22Rv1 (cell line): Measurements from ENCODE around the gene CHSY1.
A peak's percentile ranks its signal among the peaks of the same experiment; 100 is the strongest.

Experiments used
- H3K27ac ChIP-seq: fragments of 450-650 bp; 2 replicates; pipeline ENCODE4 v1.5.1; 2017
- ZFX ChIP-seq: fragments of 450-650 bp; IDR thresholded peaks from 2 replicates; pipeline ENCODE4 v1.6.1; 2017; ENCODE audit warnings: antibody characterized with exemption, borderline replicate concordance
- TF ChIP-seq, protein P1 (sequence below): fragments of 450-650 bp; IDR thresholded peaks from 2 replicates; pipeline ENCODE4 v1.5.1; 2017; ENCODE audit warnings: mild to moderate bottlenecking

The CHSY1 gene

DNA sequence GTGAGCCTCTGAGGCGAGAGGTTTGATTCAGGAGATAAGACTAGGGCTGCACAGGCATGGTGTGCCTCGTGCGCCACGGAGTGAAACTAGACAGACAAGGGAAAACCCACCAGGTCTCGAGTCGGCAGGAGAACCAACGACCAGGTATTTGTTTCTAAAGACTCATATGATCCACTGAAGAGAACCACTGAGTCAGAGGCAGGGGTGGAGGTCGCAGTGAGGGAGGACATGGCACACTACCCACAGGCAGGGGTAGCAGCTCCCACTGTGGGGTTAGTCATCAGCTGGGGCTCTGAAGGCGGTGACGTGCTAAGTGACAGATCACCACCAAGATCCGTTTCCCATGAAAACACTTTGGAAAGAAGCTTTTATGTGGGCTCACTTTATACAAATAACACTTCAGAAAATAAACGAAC, 45.7 kb downstream of the CHSY1 start:
- TF ChIP-seq ZFX = no peak
- TF ChIP-seq, protein P1, sequence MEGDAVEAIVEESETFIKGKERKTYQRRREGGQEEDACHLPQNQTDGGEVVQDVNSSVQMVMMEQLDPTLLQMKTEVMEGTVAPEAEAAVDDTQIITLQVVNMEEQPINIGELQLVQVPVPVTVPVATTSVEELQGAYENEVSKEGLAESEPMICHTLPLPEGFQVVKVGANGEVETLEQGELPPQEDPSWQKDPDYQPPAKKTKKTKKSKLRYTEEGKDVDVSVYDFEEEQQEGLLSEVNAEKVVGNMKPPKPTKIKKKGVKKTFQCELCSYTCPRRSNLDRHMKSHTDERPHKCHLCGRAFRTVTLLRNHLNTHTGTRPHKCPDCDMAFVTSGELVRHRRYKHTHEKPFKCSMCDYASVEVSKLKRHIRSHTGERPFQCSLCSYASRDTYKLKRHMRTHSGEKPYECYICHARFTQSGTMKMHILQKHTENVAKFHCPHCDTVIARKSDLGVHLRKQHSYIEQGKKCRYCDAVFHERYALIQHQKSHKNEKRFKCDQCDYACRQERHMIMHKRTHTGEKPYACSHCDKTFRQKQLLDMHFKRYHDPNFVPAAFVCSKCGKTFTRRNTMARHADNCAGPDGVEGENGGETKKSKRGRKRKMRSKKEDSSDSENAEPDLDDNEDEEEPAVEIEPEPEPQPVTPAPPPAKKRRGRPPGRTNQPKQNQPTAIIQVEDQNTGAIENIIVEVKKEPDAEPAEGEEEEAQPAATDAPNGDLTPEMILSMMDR = no peak
- no peak overlapping the region for H3K27ac ChIP-seq

DNA sequence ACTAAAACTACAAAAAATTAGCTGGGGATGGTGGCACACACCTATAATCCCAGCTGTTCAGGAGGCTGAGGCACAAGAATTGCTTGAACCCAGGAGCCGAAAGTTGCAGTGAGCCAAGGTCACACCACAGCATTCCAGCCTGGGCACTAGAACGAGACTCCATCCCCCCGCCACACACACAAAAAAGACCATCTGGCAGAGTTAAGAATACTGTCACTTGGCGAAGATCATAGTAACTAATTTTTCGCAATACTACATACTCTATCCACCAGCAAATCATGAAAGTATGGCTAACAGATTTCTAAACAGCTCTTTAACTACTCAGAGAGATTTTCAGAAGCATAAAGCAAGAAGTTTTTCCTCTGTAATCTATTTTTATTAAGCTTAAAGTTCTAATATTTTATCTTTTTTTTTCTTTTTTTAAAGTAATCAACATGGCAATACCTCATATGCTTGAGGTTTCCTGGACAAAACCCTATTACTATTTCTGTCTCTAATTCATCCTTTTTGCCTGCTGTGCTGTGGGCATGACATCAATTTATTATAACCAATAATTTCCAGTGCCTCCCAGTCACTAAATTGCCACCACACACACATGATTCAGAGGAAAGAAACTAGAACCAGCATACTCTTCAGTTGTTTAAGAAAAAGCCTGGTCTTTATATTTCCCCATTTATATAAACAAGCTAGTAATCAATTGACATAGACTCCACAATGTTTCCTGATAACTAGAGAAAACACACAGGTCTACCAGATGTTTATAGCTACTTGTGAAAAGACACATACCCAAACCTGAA, 46.9 kb downstream of the CHSY1 start:
- no peak overlapping the region for H3K27ac ChIP-seq
- TF ChIP-seq ZFX = no peak
- TF ChIP-seq, protein P1 = no peak

DNA sequence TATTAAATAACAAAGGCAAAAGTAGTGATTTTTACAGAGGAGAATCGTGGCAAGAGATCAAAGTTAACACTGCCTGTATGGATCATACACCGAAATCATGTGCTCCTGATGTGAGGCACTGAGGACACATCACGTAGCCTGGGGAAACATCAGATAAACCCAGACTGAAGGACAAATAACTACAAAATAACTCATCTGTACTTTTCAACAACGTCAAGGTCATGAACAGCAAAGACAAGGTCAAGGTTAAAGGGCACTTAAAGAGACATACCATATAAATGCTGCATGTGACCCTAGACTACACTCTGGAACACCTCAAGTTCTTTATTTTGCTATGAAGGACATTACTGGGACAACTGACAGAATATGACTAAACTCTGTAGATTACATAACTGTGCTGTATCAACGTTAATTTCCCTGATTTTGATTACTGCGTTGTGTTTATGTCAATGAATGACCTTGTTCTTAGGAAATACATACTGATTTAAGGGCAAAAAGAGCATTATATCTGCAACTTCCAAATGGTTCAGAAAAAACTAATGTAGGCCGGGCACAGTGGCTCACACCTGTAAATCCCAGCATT, 48.1 kb downstream of the CHSY1 start:
- no peak overlapping the region for H3K27ac ChIP-seq
- TF ChIP-seq ZFX = no peak
- TF ChIP-seq, protein P1 = no peak

DNA sequence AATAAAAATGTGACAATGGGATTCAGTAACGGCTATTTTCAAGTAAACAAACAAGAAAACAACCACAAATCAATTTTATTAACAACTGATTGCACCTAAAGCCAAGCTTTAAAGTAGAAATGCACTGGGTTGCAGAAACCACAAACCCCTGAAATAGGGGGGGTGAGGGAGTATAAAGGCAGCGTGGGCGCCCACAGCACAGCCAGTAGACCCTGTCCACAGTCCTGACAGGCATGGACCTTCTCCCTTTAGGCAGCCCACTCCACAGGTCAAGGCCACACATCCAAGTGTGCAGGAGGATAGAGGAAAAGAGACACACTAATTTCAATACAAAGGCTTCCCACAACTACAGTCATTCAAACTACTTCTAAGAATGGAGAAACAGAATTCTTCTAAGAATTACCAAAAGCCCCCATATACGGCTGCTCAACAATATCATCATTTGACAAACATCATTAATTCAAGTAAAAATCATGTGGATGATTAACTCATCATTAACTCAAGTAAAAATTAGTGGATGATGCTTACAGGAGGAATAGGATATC, 48.7 kb downstream of the CHSY1 start:
- TF ChIP-seq, protein P1 = no peak
- TF ChIP-seq ZFX = no peak

DNA sequence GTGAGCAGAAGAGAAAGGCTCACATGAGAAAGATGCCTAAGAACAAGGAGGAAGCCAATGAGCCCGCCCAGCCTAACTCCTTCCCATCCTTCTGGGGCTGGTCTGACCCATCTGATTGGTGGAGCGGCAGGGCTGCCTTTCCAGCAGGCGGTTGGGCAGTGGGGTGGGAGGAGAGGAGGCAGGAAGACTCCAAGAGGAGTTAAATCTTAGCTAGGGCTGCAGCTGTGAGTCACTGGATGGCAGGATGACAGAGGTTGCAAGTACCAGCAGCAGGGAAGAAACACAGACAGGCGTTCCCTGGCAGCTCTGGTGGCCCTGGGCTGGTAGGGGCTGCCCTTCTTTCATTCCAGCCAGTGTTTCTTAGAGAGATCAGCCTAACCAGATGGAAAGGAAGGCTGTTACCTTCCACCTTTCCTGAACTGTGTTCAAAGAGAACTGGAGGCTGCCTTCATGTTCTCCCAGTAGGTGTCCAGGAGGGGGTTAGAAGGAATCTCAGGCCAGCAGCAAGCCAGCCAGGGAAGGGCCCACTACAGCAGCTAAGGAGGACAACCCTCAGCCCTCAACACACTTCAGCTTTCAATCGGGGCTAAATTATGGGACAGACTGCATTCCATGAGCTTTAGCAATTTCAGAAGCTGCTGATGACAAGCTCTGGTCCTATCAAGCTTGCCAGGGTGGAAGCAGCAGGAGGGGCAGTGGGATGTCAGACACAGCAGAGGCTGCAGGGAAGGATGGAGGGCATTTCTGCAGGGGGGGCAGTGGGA, 50.3 kb downstream of the CHSY1 start:
- H3K27ac ChIP-seq = peak overlapping the region; percentile 60
- TF ChIP-seq ZFX = no peak
- TF ChIP-seq, protein P1 = no peak

More for the DNA sequence above, 48.7 kb downstream of the CHSY1 start:
- no peak overlapping the region for H3K27ac ChIP-seq

DNA sequence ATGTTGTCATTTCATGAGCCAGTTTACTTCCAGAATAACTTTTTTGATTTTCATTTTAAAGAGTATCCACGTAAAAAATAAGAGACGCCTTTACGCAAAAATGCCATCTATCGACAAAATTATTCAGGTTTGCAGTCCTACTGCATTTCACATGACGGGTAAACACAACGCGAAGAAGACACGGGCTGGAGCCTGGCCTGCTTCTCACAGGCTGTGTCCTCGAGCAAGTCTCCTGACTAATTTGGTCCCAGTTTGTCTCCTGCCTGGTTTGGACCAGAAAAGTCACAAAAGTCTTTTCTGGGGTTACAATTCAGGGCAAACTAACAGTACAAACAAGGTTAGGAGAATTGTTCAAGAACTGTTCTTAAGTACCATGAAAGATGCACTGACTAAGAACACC, 51.7 kb downstream of the CHSY1 start:
- TF ChIP-seq, protein P1 = no peak
- no peak for TF ChIP-seq ZFX
- no peak overlapping the region for H3K27ac ChIP-seq
